Heart right ventricle (tissue), 16 donors: Measurements from ENCODE around the gene PRR15L. TPM values are rescaled to one million over a fixed set of nuclear protein-coding genes. Genes with fewer than 3 reads are reported as not detected.

Experiments used
- ATAC-seq, 8 donors: fragments of 200-7000 bp; cut with Tn5 transposase; one replicate each; pipeline ENCODE4 v1.9.1; 2020; ENCODE audit warnings: mild to moderate bottlenecking in 8 of 8, moderate library complexity in 8 of 8, moderate number of reproducible peaks in 1 of 8
- DNase-seq, 2 donors: peaks; one replicate each; pipeline ENCODE4 v3.0.0-alpha.2; 2020
- H3K27ac ChIP-seq, 10 donors: fragments of 200-600 bp; sonication (generic) in 2 of 10; one replicate each; pipeline versions ENCODE4 v1.5.0 to v1.8.0; 2020 to 2022; ENCODE audit warnings: mild to moderate bottlenecking in 3 of 10
- H3K27me3 ChIP-seq, 7 donors: fragments of 200-600 bp; one replicate each; pipeline ENCODE4 v1.8.0; 2021 to 2022; ENCODE audit warnings: mild to moderate bottlenecking in 2 of 7
- H3K36me3 ChIP-seq, 9 donors: fragments of 200-600 bp; sonication (generic) in 1 of 9; one replicate each; pipeline versions ENCODE4 v1.5.0 to v1.8.0; 2020 to 2022; ENCODE audit warnings: mild to moderate bottlenecking in 2 of 9
- H3K4me1 ChIP-seq, 9 donors: fragments of 200-600 bp; sonication (generic) in 1 of 9; one replicate each; pipeline versions ENCODE4 v1.5.0 to v1.8.0; 2020 to 2022; ENCODE audit warnings: mild to moderate bottlenecking in 4 of 9
- H3K4me3 ChIP-seq, 10 donors: fragments of 200-600 bp; sonication (generic) in 2 of 10; one replicate each; pipeline versions ENCODE4 v1.5.0 to v1.8.0; 2020 to 2022; ENCODE audit warnings: mild to moderate bottlenecking in 7 of 10, moderate library complexity in 2 of 10
- H3K9me3 ChIP-seq, 11 donors: fragments of 200-600 bp in 10 of 11; sonication (generic) in 2 of 11; one replicate each; pipeline versions ENCODE4 v1.5.0 to v1.8.0; 2013 to 2022; ENCODE audit warnings: mild to moderate bottlenecking in 2 of 11, control low read depth in 1 of 11, moderate library complexity in 1 of 11
- WGBS, 2 donors: extraction: QIAGEN DNeasy Blood & Tissue Kit; methylation state at CpG; one replicate each; pipeline ENCODE4 v1.1.7; 2013; ENCODE audit warnings: inconsistent platforms in 1 of 2; 5-methylcytosine and 5-hydroxymethylcytosine counted together
- intact Hi-C, 10 donors: fragments of 100-400 bp; cut with DNase I; formaldehyde crosslinking; loops; one replicate each; pipeline versions ENCODE4 v1.11.1 to v1.14.2; 2022
- polyA plus RNA-seq, 2 donors: library from polyadenylated mRNA; stranded (reverse); fragments of 200-250 nt; gene quantifications; one replicate each; pipeline ENCODE4 v1.2.3, GENCODE V29; 2013
- total RNA-seq, 10 donors: library from RNA; stranded (reverse); fragmentation: NEBNext Ultra II Directional in 3 of 10; extraction: Animal tissue kit (Norgen Biotek cat#: 25700) in 3 of 10; gene quantifications; one replicate each; pipeline versions ENCODE4 v1.2.1 to v1.2.4, GENCODE V29; 2021 to 2023
- TF ChIP-seq, protein P1 (sequence below), 9 donors: fragments of 200-600 bp; sonication (generic) in 2 of 9; IDR thresholded peaks; one replicate each; pipeline versions ENCODE4 v1.5.0 to v1.8.0; 2021 to 2022; ENCODE audit warnings: antibody characterized with exemption in 9 of 9, mild to moderate bottlenecking in 5 of 9, moderate library complexity in 1 of 9
- donor health status: Arrhythmogenic right ventricular cardiomyopathy.
- donor health status: ischemic (EF 13 %, LVEDD 7.1; RV severe dilation, severe dysfunction).
- donor health status: healthy with polysubstance abuse.
- donor health status: DM: no; HTN: yes; CAD: no.
- donor health status: DM: no; HTN: no; CAD: no.
- donor health status: ischemic (EF 25% LVEDD 6.9; RV normal size, moderate dysfunction).
- donor health status: ischemic (EF 25% LVEDD 5.7; RV mildly dilated, moderate dysfunction).
- donor health status: healthy.
- donor health status: DM: yes; HTN: yes; CAD: no.
- donor health status: Ischemic cardiomyopathy.
- donor health status: ischemic (EF 35%, LVEDD 5.7; RV mildly dilated, moderate dysfunction).
- donor health status: nonischemic (EF 11% LVEDD 7.7; RV severe dilation, severe dysfunction).
- donor health status: DM: yes; HTN: yes; CAD: no.
- donor health status: PGD.
- donor health status: ischemic (EF 29% LVEDD 5.4; RV normal size, mild dysfunction).
- donor health status: nonischemic (EF 23%, LVEDD 6.1; RV moderate dilation, normal function).

Gene PRR15L
- total and polyA plus RNA-seq, 12 donors = not detected

GRCh38 chr17:47918991-47919390, 38.7 kb downstream of the PRR15L start:
- intact Hi-C loops = no loop called here
- Histone ChIP-seq H3K4me1 (peaks cover 8 to 39% (median 24%) of the 10 kb centered on the region in 9 donors), H3K27ac (no peak overlapping the region), H3K9me3 (no peaks in the 10 kb centered on the region), H3K4me3 (no peak overlapping the region), H3K36me3 (peaks cover 0 to 77% (median 13%) of the 10 kb centered on the region in 9 donors), H3K27me3 (no peaks in the 10 kb centered on the region)
- no peak for DNase-seq
- 93 to 97% methylated on average over 2 of the region's 2 CpGs for WGBS, 2 donors
- TF ChIP-seq, protein P1, sequence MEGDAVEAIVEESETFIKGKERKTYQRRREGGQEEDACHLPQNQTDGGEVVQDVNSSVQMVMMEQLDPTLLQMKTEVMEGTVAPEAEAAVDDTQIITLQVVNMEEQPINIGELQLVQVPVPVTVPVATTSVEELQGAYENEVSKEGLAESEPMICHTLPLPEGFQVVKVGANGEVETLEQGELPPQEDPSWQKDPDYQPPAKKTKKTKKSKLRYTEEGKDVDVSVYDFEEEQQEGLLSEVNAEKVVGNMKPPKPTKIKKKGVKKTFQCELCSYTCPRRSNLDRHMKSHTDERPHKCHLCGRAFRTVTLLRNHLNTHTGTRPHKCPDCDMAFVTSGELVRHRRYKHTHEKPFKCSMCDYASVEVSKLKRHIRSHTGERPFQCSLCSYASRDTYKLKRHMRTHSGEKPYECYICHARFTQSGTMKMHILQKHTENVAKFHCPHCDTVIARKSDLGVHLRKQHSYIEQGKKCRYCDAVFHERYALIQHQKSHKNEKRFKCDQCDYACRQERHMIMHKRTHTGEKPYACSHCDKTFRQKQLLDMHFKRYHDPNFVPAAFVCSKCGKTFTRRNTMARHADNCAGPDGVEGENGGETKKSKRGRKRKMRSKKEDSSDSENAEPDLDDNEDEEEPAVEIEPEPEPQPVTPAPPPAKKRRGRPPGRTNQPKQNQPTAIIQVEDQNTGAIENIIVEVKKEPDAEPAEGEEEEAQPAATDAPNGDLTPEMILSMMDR (IDR thresholded peaks at IDR 0.05) = no peak
- no peak for ATAC-seq

- no peak for ATAC-seq
- 49 to 62% methylated on average over 2 of the region's 2 CpGs for WGBS, 2 donors
- H3K27me3 ChIP-seq = no peaks in the 10 kb centered on the region
- peaks cover 8 to 41% (median 24%) of the 10 kb centered on the region in 9 donors for H3K4me1 ChIP-seq
- H3K36me3 ChIP-seq = peaks cover 0 to 68% (median 7%) of the 10 kb centered on the region in 9 donors
- TF ChIP-seq, protein P1 (IDR thresholded peaks at IDR 0.05) = no peak
- no peak overlapping the region for H3K4me3 ChIP-seq
- DNase-seq = no peak
- no peaks in the 10 kb centered on the region for H3K9me3 ChIP-seq
- H3K27ac ChIP-seq = peak overlapping the region in 1 of 10 donors; percentile 41
- intact Hi-C loops = no loop called here
Measured at GRCh38 chr17:47918006-47918405, 39.7 kb downstream of the PRR15L start.

DNA sequence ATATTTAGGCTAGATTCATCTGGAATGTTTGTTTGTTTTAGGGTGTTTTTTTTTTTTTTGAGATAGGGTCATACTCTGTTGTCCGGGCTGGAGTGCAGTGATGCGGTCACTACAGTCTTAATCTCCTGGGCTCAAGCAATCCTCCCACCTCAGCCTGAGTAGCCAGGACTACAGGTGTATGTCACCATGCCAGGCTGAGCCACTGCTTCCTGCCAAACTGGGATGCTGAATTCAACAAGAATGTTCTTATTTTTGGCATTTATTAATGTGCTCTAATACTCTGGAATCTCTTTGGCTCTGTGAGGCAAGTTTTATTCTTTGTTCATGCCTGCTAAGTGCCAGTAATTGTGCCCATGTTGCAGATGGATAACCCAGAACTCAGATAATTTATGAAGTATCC, 40.1 kb downstream of the PRR15L start:
- no peak overlapping the region for H3K4me3 ChIP-seq
- H3K4me1 ChIP-seq = peaks cover 8 to 41% (median 24%) of the 10 kb centered on the region in 9 donors
- WGBS, 2 donors = 69 to 89% methylated on average over 2 of the region's 2 CpGs
- intact Hi-C loops = no loop called here
- H3K36me3 ChIP-seq = peaks cover 0 to 63% (median 7%) of the 10 kb centered on the region in 9 donors
- TF ChIP-seq, protein P1 (IDR thresholded peaks at IDR 0.05) = no peak
- ATAC-seq (no peak), DNase-seq (no peak)
- H3K27me3 ChIP-seq = no peaks in the 10 kb centered on the region
- H3K9me3 ChIP-seq = no peaks in the 10 kb centered on the region
- peak overlapping the region in 1 of 10 donors; percentile 41 for H3K27ac ChIP-seq

DNA sequence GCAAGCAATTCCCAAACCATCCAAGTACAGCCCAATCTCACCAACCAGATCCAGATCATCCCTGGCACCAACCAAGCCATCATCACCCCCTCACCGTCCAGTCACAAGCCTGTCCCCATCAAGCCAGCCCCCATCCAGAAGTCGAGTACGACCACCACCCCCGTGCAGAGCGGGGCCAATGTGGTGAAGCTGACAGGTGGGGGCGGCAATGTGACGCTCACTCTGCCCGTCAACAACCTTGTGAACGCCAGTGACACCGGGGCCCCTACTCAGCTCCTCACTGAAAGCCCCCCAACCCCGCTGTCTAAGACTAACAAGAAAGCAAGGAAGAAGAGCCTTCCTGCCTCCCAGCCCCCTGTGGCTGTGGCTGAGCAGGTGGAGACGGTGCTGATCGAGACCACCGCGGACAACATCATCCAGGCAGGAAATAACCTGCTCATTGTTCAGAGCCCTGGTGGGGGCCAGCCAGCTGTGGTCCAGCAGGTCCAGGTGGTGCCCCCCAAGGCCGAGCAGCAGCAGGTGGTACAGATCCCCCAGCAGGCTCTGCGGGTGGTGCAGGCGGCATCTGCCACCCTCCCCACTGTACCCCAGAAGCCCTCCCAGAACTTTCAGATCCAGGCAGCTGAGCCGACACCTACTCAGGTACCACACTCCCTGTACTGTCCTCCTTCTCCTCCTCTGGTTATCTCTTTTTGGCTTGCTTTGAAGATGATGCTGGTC, 41.0 kb downstream of the PRR15L start:
- intact Hi-C loops = no loop called here
- DNase-seq (no peak), ATAC-seq (peak in 2 of 8 donors; percentile 4 to 44)
- no peak overlapping the region for H3K4me3 ChIP-seq
- peak overlapping the region in 9 of 10 donors; percentile 23 to 83 (median 55) for H3K27ac ChIP-seq
- H3K4me1 ChIP-seq = peaks cover 8 to 41% (median 24%) of the 10 kb centered on the region in 9 donors
- peaks cover 0 to 58% (median 3%) of the 10 kb centered on the region in 9 donors for H3K36me3 ChIP-seq
- no peaks in the 10 kb centered on the region for H3K27me3 ChIP-seq
- TF ChIP-seq, protein P1 (IDR thresholded peaks at IDR 0.05) = no peak
- WGBS, 2 donors = 89 to 92% methylated on average over 18 to 19 of the region's 19 CpGs
- no peaks in the 10 kb centered on the region for H3K9me3 ChIP-seq
